ENCODE measurements around the gene SLC8A1.

Gene SLC8A1

DNA sequence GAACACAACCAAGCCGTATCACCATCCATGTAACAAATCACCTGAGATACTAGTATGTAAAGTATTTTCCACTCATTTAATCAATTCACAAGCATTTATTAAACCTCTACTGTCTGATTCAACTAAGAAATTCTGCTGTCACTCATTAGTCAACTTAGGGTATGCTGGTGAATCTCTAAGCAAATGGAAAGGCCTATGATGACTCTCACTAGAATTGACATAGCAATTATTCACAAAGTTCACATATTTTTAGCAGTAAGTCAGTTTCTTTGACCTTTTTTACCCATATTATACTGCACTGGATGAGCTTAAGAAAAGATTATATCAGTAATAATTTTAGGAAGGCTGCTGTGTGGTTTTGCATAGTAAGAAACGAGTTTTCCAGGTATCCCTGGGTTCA is 130.1 kb downstream of the SLC8A1 start:
- DNase-seq (ENCODE audit: low spot score): no peak
- ChIA-PET POLR2A (ENCODE audit: low non-redundant PET) (no interaction called here), CTCF (no interaction called here)
- no peak overlapping the region for H3K27ac ChIP-seq
- TF ChIP-seq, protein P1, sequence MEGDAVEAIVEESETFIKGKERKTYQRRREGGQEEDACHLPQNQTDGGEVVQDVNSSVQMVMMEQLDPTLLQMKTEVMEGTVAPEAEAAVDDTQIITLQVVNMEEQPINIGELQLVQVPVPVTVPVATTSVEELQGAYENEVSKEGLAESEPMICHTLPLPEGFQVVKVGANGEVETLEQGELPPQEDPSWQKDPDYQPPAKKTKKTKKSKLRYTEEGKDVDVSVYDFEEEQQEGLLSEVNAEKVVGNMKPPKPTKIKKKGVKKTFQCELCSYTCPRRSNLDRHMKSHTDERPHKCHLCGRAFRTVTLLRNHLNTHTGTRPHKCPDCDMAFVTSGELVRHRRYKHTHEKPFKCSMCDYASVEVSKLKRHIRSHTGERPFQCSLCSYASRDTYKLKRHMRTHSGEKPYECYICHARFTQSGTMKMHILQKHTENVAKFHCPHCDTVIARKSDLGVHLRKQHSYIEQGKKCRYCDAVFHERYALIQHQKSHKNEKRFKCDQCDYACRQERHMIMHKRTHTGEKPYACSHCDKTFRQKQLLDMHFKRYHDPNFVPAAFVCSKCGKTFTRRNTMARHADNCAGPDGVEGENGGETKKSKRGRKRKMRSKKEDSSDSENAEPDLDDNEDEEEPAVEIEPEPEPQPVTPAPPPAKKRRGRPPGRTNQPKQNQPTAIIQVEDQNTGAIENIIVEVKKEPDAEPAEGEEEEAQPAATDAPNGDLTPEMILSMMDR (conservative IDR thresholded peaks at IDR 0.05; ENCODE audit: low read depth): no peak

DNA sequence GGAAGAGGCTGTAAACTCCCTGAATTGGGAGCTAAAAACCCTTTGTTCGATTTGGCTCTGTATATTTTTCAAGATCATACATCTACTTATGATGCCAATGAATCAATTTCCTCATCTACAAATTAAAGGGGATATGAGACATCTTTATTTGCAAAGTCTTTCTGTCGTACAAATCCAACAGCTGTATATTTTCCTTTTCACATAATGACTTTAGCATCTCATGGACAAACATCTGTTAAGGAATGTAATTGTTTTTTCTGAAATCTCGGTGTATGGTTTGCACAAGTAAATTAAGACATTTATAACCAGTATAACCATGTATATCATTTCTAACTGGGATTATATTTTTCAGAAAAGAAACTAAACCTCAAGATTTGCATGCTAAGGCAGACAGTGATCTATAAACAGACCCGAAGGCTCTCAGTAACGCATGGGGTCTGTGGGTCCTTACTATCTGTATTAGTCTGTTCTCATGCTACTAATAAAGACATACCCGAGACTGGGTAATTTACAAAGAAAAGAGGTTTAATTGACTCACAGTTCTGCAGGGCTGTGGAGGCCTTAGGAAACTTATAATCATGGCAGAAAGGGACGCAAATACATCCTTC is 130.8 kb downstream of the SLC8A1 start:
- TF ChIP-seq, protein P1 (conservative IDR thresholded peaks at IDR 0.05; ENCODE audit: low read depth): no peak
- no peak overlapping the region for H3K27ac ChIP-seq
- POLR2A ChIA-PET (ENCODE audit: low non-redundant PET): no interaction called here
- DNase-seq (ENCODE audit: low spot score): no peak
- CTCF ChIA-PET: no interaction called here

DNA sequence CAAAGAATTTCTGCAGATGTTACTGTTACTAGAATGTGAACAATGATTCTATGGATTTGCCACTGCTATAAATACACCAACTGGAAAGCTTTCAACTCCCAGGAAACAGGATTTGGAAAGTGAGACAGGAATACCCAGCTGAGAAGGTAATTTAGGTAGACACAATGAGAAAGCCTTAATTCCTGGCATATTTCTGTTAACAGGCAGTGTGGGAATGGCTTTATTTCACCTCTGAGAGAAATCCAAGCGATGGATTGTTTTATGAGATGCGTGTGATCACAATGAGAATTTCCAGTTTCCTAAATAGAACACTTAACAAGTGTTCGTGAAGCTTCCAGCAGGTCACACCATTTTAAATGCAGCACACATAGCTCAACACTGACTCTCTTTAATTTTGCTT is 133.0 kb downstream of the SLC8A1 start:
- no peak for DNase-seq (ENCODE audit: low spot score)
- CTCF ChIA-PET: no interaction called here
- POLR2A ChIA-PET (ENCODE audit: low non-redundant PET): no interaction called here
- H3K27ac ChIP-seq: no peak overlapping the region
- TF ChIP-seq, protein P1 (conservative IDR thresholded peaks at IDR 0.05; ENCODE audit: low read depth): no peak

DNA sequence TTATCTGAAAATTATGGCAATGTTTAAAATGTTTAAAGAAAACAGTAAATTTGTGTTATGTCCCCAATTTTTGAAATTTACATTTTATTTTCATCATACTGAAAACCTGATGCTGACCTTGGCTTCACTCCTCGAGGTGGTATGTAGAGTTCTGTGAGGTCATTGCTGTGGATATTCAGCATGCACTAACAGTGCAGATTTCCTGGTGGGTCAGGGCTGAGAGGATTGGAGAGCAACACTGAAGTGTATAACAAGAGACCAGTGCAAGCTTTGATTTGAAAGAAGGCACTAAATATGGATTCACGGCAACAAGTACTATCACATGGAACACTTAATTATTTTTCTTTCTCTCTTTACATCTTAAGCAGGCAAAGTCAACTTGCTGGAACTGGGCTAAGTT is 134.1 kb downstream of the SLC8A1 start:
- TF ChIP-seq, protein P1 (conservative IDR thresholded peaks at IDR 0.05; ENCODE audit: low read depth): no peak
- CTCF ChIA-PET: interaction anchor here (0.8 kb wide), 1 partner anchor 123 kb away, joined by 3 read pairs; no protein-coding TSS in a partner anchor
- POLR2A ChIA-PET (ENCODE audit: low non-redundant PET): no interaction called here
- no peak overlapping the region for H3K27ac ChIP-seq
- no peak for DNase-seq (ENCODE audit: low spot score)

DNA sequence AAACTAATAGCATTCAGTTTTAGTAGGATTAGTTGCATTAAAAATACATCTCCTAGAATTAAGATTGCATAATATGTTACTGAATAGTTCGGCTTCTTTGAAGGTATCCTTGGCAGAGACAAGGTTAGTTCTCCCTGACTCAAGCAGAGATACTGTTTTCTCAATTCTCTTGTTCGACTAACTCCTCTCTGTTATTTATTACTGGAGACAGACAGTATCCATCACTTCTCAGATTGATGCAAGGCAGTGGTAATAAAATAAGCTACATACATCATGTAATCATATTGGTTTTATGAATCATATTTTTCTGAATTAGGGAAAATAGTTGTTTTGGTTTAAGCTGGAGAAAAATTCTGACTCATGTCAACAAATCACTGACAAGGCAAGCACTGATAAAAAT is 134.8 kb downstream of the SLC8A1 start:
- POLR2A ChIA-PET (ENCODE audit: low non-redundant PET): no interaction called here
- no peak for DNase-seq (ENCODE audit: low spot score)
- TF ChIP-seq, protein P1 (conservative IDR thresholded peaks at IDR 0.05; ENCODE audit: low read depth): no peak
- CTCF ChIA-PET: interaction anchor here (0.8 kb wide), 1 partner anchor 124 kb away, joined by 3 read pairs; no protein-coding TSS in a partner anchor
- no peak overlapping the region for H3K27ac ChIP-seq

DNA sequence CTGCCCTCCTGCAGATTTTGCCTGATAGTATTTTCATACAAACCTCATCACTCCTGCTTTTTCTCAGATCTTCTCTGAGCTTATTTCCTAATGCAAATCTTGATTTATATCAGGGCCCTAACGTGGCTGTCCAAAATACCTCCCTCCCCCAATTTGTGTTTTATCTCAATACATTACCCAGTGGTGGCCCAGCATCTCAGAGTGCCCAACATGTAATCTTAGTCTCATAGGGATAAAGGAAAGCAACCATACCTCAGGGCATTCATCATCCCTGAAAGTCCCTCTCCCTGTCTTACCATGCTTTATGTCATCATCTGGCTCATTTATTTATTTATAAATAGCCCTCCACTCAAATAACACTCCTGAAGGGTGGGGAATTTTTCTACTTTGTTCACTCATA is 135.3 kb downstream of the SLC8A1 start:
- TF ChIP-seq, protein P1 (conservative IDR thresholded peaks at IDR 0.05; ENCODE audit: low read depth): no peak
- ChIA-PET POLR2A (ENCODE audit: low non-redundant PET) (no interaction called here), CTCF (no interaction called here)

More for the DNA sequence above, 135.3 kb downstream of the SLC8A1 start:
- no peak overlapping the region for H3K27ac ChIP-seq
- DNase-seq (ENCODE audit: low spot score): no peak
